OCI-LY1 (cell line): Measurements from ENCODE around the gene RBMS1.

Experiments used
- H2AFZ ChIP-seq: fragments of 200-600 bp; sonication (generic), shearing (Covaris generic); 2 replicates; pipeline ENCODE4 v1.6.0; 2014; ENCODE audit warnings: antibody characterized with exemption, mild to moderate bottlenecking, low read length
- H3F3A ChIP-seq: fragments of 200-600 bp; sonication (generic), shearing (Covaris generic); 2 replicates; pipeline ENCODE4 v1.6.0; 2014; ENCODE audit warnings: mild to moderate bottlenecking, antibody characterized with exemption, low read length, moderate library complexity; ENCODE audit not compliant: insufficient read depth
- H3K27ac ChIP-seq: fragments of 200-600 bp; sonication (generic); 2 replicates; pipeline ENCODE4 v1.5.1; 2014; ENCODE audit warnings: low read length, mixed run types, mild to moderate bottlenecking, low read depth; ENCODE audit not compliant: poor library complexity, severe bottlenecking
- H3K27me3 ChIP-seq: fragments of 200-600 bp; sonication (generic); 2 replicates; pipeline ENCODE4 v1.6.0; 2014; ENCODE audit warnings: antibody characterized with exemption, mild to moderate bottlenecking, low read length, moderate library complexity; ENCODE audit not compliant: insufficient read depth
- H3K36me3 ChIP-seq: fragments of 200-600 bp; sonication (generic); 2 replicates; pipeline ENCODE4 v1.6.1; 2014; ENCODE audit warnings: mild to moderate bottlenecking, antibody characterized with exemption, low read length, moderate library complexity, mixed read lengths; ENCODE audit not compliant: insufficient read depth
- H3K4me1 ChIP-seq: fragments of 200-600 bp; sonication (generic); 2 replicates; pipeline ENCODE4 v1.5.1; 2014; ENCODE audit warnings: mild to moderate bottlenecking, low read length, moderate library complexity; ENCODE audit not compliant: insufficient read depth, severe bottlenecking
- H3K4me2 ChIP-seq: fragments of 200-600 bp; sonication (generic), shearing (Covaris generic); 2 replicates; pipeline ENCODE4 v1.6.1; 2014; ENCODE audit warnings: low read length
- H3K4me3 ChIP-seq: fragments of 200-600 bp; sonication (generic); 2 replicates; pipeline ENCODE4 v1.5.1; 2014; ENCODE audit warnings: low read length, low read depth, mild to moderate bottlenecking, mixed read lengths; ENCODE audit not compliant: poor library complexity, severe bottlenecking
- H3K79me2 ChIP-seq: fragments of 200-600 bp; shearing (Covaris generic); 2 replicates; pipeline ENCODE4 v1.6.1; 2016; ENCODE audit warnings: mixed run types, low read length, mixed read lengths; ENCODE audit not compliant: insufficient read depth
- H3K9ac ChIP-seq: fragments of 200-600 bp; sonication (generic), shearing (Covaris generic); 2 replicates; pipeline ENCODE4 v1.6.1; 2014; ENCODE audit warnings: mild to moderate bottlenecking, low read length, mixed read lengths
- H3K9me2 ChIP-seq: fragments of 200-600 bp; sonication (generic), shearing (Covaris generic); 2 replicates; pipeline ENCODE4 v1.6.1; 2014; ENCODE audit warnings: low read depth, mild to moderate bottlenecking, low read length, mixed read lengths
- H3K9me3 ChIP-seq: fragments of 200-600 bp; shearing (Covaris generic); 2 replicates; pipeline ENCODE4 v1.6.1; 2014; ENCODE audit warnings: low read length, mixed read lengths
- H4K20me1 ChIP-seq: fragments of 200-600 bp; sonication (generic), shearing (Covaris generic); 2 replicates; pipeline ENCODE4 v1.6.0; 2016; ENCODE audit warnings: mild to moderate bottlenecking, low read length; ENCODE audit not compliant: insufficient read depth
- EZH2 ChIP-seq: fragments of 200-600 bp; sonication (generic), shearing (Covaris generic); IDR thresholded peaks from 2 replicates; pipeline ENCODE4 v1.8.0; 2017; ENCODE audit warnings: borderline replicate concordance, mixed run types, mild to moderate bottlenecking, antibody characterized with exemption, low read length, moderate library complexity, mixed read lengths
- TF ChIP-seq, protein P1 (sequence below): fragments of 200-600 bp; sonication (generic), shearing (Covaris generic); IDR thresholded peaks from 2 replicates; pipeline ENCODE4 v1.5.1; 2017; ENCODE audit warnings: mild to moderate bottlenecking, antibody characterized with exemption, low read length, moderate library complexity, mixed read lengths

Gene RBMS1

GRCh38 chr2:160267022-160267421, 226.6 kb downstream of the RBMS1 start:
- Histone ChIP-seq H2AFZ (no peak overlapping the region), H3K4me2 (no peak overlapping the region), H3K27ac (no peak overlapping the region), H3K79me2 (no peaks in the 10 kb centered on the region), H3K9ac (no peak overlapping the region), H3K4me1 (peaks cover 14% of the 10 kb centered on the region), H3K4me3 (no peak overlapping the region), H3K27me3 (no peaks in the 10 kb centered on the region), H3F3A (no peaks in the 10 kb centered on the region), H4K20me1 (no peaks in the 10 kb centered on the region), H3K9me2 (no peaks in the 10 kb centered on the region), H3K9me3 (no peaks in the 10 kb centered on the region), H3K36me3 (no peaks in the 10 kb centered on the region)
- TF ChIP-seq, protein P1, sequence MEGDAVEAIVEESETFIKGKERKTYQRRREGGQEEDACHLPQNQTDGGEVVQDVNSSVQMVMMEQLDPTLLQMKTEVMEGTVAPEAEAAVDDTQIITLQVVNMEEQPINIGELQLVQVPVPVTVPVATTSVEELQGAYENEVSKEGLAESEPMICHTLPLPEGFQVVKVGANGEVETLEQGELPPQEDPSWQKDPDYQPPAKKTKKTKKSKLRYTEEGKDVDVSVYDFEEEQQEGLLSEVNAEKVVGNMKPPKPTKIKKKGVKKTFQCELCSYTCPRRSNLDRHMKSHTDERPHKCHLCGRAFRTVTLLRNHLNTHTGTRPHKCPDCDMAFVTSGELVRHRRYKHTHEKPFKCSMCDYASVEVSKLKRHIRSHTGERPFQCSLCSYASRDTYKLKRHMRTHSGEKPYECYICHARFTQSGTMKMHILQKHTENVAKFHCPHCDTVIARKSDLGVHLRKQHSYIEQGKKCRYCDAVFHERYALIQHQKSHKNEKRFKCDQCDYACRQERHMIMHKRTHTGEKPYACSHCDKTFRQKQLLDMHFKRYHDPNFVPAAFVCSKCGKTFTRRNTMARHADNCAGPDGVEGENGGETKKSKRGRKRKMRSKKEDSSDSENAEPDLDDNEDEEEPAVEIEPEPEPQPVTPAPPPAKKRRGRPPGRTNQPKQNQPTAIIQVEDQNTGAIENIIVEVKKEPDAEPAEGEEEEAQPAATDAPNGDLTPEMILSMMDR = no peak
- TF ChIP-seq EZH2 = no peak

DNA sequence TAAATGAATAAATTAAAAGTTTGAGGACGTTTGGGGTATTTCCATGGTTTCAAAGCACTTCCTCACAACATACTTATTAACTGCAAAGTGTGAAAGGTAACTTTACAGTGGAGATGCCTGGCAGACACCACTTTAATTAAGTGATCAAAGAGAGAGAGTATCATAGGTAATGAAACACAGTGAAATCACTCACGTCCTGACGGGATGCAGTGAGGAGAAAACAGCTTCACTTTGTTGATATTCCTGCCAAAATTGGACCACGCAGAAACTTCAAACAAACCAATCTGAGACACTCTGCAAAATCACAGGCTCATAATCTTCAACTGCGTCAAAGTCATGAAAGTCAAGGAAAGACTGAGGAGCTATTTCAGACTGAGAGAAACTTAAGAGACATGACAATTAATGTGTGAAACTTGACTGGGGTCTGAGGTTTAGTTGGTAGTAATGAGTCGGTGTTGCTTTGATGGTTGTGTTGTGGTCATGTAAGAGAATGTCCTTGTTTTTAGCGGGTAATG, 227.5 kb downstream of the RBMS1 start:
- Histone ChIP-seq H3K4me3 (no peak overlapping the region), H3K9me3 (no peaks in the 10 kb centered on the region), H3K4me1 (peaks cover 14% of the 10 kb centered on the region), H3K27ac (no peak overlapping the region), H3K79me2 (no peaks in the 10 kb centered on the region), H3K36me3 (no peaks in the 10 kb centered on the region), H3K9me2 (no peaks in the 10 kb centered on the region), H2AFZ (no peak overlapping the region), H3F3A (no peaks in the 10 kb centered on the region), H4K20me1 (no peaks in the 10 kb centered on the region), H3K27me3 (no peaks in the 10 kb centered on the region), H3K4me2 (no peak overlapping the region), H3K9ac (no peak overlapping the region)
- TF ChIP-seq, protein P1 = no peak
- no peak for TF ChIP-seq EZH2

- Histone ChIP-seq H3F3A (no peaks in the 10 kb centered on the region), H3K36me3 (no peaks in the 10 kb centered on the region), H4K20me1 (no peaks in the 10 kb centered on the region), H2AFZ (no peak overlapping the region), H3K9me2 (no peaks in the 10 kb centered on the region), H3K27ac (no peak overlapping the region), H3K4me1 (peaks cover 1% of the 10 kb centered on the region), H3K4me2 (no peak overlapping the region), H3K79me2 (no peaks in the 10 kb centered on the region), H3K9me3 (no peaks in the 10 kb centered on the region), H3K9ac (no peak overlapping the region), H3K27me3 (no peaks in the 10 kb centered on the region), H3K4me3 (no peak overlapping the region)
- TF ChIP-seq, protein P1 = no peak
- no peak for TF ChIP-seq EZH2
Observed at GRCh38 chr2:160264308-160264707, 229.3 kb downstream of the RBMS1 start.
